Glutamatergic neuron (in vitro differentiated cells): Measurements from ENCODE around the gene MRFAP1L1. TPM values are rescaled to one million over a fixed set of nuclear protein-coding genes. Genes with fewer than 3 reads are reported as not detected.

ENCODE experiments used
- DNase-seq: peaks from one replicate; pipeline ENCODE4 v3.0.0; 2022
- H3K27ac Mint-ChIP-seq: one replicate; pipeline ENCODE4 v1.8.0; 2020; ENCODE audit warnings: mild to moderate bottlenecking, mixed read lengths, inconsistent platforms; ENCODE audit not compliant: unreplicated experiment
- H3K27me3 Mint-ChIP-seq: one replicate; pipeline ENCODE4 v1.8.0; 2020; ENCODE audit warnings: mild to moderate bottlenecking, moderate library complexity, mixed read lengths, inconsistent platforms; ENCODE audit not compliant: unreplicated experiment
- H3K36me3 Mint-ChIP-seq: one replicate; pipeline ENCODE4 v1.8.0; 2020; ENCODE audit warnings: mild to moderate bottlenecking, mixed read lengths, inconsistent platforms; ENCODE audit not compliant: unreplicated experiment
- H3K4me1 Mint-ChIP-seq: one replicate; pipeline ENCODE4 v1.8.0; 2020; ENCODE audit warnings: mild to moderate bottlenecking, low read depth, mixed read lengths, inconsistent platforms; ENCODE audit not compliant: unreplicated experiment
- H3K4me3 Mint-ChIP-seq: one replicate; pipeline ENCODE4 v1.8.0; 2020; ENCODE audit warnings: mild to moderate bottlenecking, mixed read lengths, inconsistent platforms; ENCODE audit not compliant: unreplicated experiment
- H3K9me3 Mint-ChIP-seq: one replicate; pipeline ENCODE4 v1.8.0; 2020; ENCODE audit warnings: mild to moderate bottlenecking, moderate library complexity, mixed read lengths, inconsistent platforms; ENCODE audit not compliant: unreplicated experiment
- CTCF ChIP-seq: fragments of 200-600 bp; sonication (generic); IDR thresholded peaks from one replicate; pipeline ENCODE4 v1.5.0; 2021; ENCODE audit not compliant: partially characterized antibody, unreplicated experiment
- total RNA-seq: library from RNA; stranded (reverse); fragmentation: NEBNext Ultra II Directional; extraction: Animal tissue kit (Norgen Biotek cat#: 25700); gene quantifications from one replicate; pipeline ENCODE4 v1.2.1, GENCODE V29; 2021; ENCODE audit not compliant: unreplicated experiment

The MRFAP1L1 gene
- total RNA-seq, 1 donor from 2014 or later, result 66.1 TPM

GRCh38 chr4:6734165-6734786, 24.6 kb upstream of the MRFAP1L1 start:
- no peak for TF ChIP-seq CTCF
- Mint-ChIP-seq H3K36me3 (no peaks in the 10 kb centered on the region), H3K27me3 (peaks cover 9% of the 10 kb centered on the region), H3K4me3 (no peak overlapping the region), H3K27ac (peak overlapping the region; percentile 52), H3K4me1 (peaks cover 12% of the 10 kb centered on the region), H3K9me3 (peaks cover 12% of the 10 kb centered on the region)
- DNase-seq, result no peak

DNA sequence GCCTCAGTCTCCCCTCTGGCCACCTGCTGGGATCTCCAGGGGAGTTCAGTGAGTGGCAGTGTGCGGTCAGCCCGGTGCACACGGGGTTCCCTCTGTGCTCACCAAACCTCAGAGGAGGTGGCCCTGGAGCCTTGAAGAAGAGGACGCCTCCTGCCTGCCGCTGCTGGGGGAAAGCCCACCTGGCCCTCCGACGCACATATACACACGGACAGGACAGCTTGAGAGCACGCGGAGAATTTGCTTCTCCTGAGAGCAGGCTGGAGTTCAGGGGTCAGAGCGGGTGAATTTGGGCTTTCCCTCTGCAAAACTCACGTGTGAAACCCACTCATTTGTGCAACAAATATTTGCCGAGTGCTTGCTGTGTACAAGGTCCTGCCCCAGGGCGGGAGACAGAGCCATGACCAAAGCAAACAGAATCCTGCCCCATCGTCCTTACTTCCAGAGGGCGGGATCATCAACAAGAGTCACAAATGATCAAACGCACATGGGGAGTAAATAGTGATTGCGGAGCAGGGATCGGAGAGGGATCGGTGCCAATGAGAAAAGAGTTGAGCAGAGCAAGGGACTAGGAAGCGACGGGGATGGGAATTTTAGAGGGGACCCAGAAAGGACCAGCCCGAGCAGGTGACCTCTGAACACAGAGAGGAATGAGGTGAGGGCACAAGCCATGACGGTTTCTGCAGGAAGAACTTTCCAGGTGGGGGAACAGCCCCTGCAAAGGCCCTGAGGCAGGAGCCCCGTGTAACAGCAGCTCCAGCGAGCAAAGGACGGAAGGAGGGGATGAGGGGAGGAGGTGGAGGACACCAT, 23.9 kb upstream of the MRFAP1L1 start:
- Mint-ChIP-seq H3K27me3 (peaks cover 9% of the 10 kb centered on the region), H3K27ac (peak overlapping the region; percentile 1), H3K4me3 (no peak overlapping the region), H3K36me3 (no peaks in the 10 kb centered on the region), H3K9me3 (peaks cover 14% of the 10 kb centered on the region), H3K4me1 (peaks cover 16% of the 10 kb centered on the region)
- no peak for DNase-seq
- TF ChIP-seq CTCF, result no peak

- no peak overlapping the region for H3K4me3 Mint-ChIP-seq
- TF ChIP-seq CTCF, result no peak
- DNase-seq, result no peak
- peaks cover 18% of the 10 kb centered on the region for H3K9me3 Mint-ChIP-seq
- H3K27ac Mint-ChIP-seq, result no peak overlapping the region
- H3K27me3 Mint-ChIP-seq, result peaks cover 9% of the 10 kb centered on the region
- peaks cover 20% of the 10 kb centered on the region for H3K4me1 Mint-ChIP-seq
- H3K36me3 Mint-ChIP-seq, result no peaks in the 10 kb centered on the region
These were observed 23.0 kb upstream of the MRFAP1L1 start for GRCh38 chr4:6732441-6733357.

GRCh38 chr4:6731780-6732179, 22.1 kb upstream of the MRFAP1L1 start:
- TF ChIP-seq CTCF, result no peak

More at GRCh38 chr4:6731780-6732179, 22.1 kb upstream of the MRFAP1L1 start:
- no peaks in the 10 kb centered on the region for H3K36me3 Mint-ChIP-seq
- H3K27me3 Mint-ChIP-seq, result peaks cover 11% of the 10 kb centered on the region
- H3K4me1 Mint-ChIP-seq, result peaks cover 21% of the 10 kb centered on the region
- no peak overlapping the region for H3K4me3 Mint-ChIP-seq
- H3K27ac Mint-ChIP-seq, result peak overlapping the region; percentile 8
- H3K9me3 Mint-ChIP-seq, result peaks cover 19% of the 10 kb centered on the region
- DNase-seq, result no peak
